Omental fat pad (tissue), 4 donors: Measurements from ENCODE around the gene CCDC191. TPM values are rescaled to one million over a fixed set of nuclear protein-coding genes. Genes with fewer than 3 reads are reported as not detected.

Experiments used
- ATAC-seq: fragments of 150-250 bp; one replicate; pipeline ENCODE4 v1.9.1; 2016; ENCODE audit warnings: mild to moderate bottlenecking, moderate library complexity; ENCODE audit not compliant: low FRiP score
- DNase-seq: peaks from one replicate; pipeline ENCODE4 v3.0.0-alpha.2; 2019; ENCODE audit warnings: low spot score
- total RNA-seq, 4 donors: library from RNA; depleted of rRNA; stranded (reverse); fragments of >200 nt; gene quantifications; one replicate each; pipeline ENCODE4 v1.1.0, GENCODE V29; 2016
- TF ChIP-seq, protein P1 (sequence below), 3 donors: fragments of 450-650 bp; IDR thresholded peaks; one replicate each; pipeline ENCODE4 v1.5.1; 2016 to 2017; ENCODE audit warnings: antibody characterized with exemption in 3 of 3, mild to moderate bottlenecking in 3 of 3, moderate library complexity in 2 of 3

The CCDC191 gene
- 1 to 10 TPM; 1.9 to 3.3 (median 2.4) TPM for total RNA-seq

- DNase-seq (peak; percentile 97), ATAC-seq (peak; percentile 100)
- TF ChIP-seq, protein P1, sequence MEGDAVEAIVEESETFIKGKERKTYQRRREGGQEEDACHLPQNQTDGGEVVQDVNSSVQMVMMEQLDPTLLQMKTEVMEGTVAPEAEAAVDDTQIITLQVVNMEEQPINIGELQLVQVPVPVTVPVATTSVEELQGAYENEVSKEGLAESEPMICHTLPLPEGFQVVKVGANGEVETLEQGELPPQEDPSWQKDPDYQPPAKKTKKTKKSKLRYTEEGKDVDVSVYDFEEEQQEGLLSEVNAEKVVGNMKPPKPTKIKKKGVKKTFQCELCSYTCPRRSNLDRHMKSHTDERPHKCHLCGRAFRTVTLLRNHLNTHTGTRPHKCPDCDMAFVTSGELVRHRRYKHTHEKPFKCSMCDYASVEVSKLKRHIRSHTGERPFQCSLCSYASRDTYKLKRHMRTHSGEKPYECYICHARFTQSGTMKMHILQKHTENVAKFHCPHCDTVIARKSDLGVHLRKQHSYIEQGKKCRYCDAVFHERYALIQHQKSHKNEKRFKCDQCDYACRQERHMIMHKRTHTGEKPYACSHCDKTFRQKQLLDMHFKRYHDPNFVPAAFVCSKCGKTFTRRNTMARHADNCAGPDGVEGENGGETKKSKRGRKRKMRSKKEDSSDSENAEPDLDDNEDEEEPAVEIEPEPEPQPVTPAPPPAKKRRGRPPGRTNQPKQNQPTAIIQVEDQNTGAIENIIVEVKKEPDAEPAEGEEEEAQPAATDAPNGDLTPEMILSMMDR (IDR thresholded peaks at IDR 0.05): no peak
Observed at GRCh38 chr3:114056130-114057010, at the start of gene CCDC191, which contains the start of gene QTRT2. CCDC191 (minus strand) TSS chr3:114056526; CDS start chr3:114056466, 60 bp downstream. QTRT2 (plus strand) TSS chr3:114056737; CDS start chr3:114065258, 8,521 bp downstream.

GRCh38 chr3:114104414-114104813 is 48.1 kb upstream of the CCDC191 start:
- ATAC-seq (no peak), DNase-seq (no peak)
- TF ChIP-seq, protein P1 (IDR thresholded peaks at IDR 0.05): no peak

- DNase-seq: no peak
- ATAC-seq: no peak
- TF ChIP-seq, protein P1 (IDR thresholded peaks at IDR 0.05): no peak
Observed at GRCh38 chr3:114103858-114104257, 47.5 kb upstream of the CCDC191 start.

DNA sequence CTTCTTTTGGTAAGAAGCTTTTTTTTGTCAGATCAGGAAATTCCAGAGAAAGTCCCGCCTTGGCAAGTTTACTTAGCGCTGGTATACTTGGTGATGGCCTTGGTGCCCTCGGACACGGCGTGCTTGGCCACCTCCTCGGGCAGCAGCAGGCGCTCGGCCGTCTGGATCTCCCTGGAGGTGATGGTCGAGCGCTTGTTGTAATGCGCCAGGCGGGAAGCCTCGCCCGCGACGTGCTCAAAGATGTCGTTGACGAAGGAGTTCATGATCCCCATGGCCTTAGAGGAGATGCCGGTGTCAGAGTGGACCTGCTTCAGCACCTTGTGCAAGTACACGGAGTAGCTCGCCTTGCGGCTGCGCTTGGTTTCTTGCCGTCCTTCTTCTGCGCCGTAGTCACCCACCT is 46.9 kb upstream of the CCDC191 start:
- ATAC-seq: no peak
- TF ChIP-seq, protein P1 (IDR thresholded peaks at IDR 0.05): no peak
- DNase-seq: no peak

GRCh38 chr3:114101101-114101500 is 44.8 kb upstream of the CCDC191 start:
- TF ChIP-seq, protein P1 (IDR thresholded peaks at IDR 0.05): no peak
- no peak for DNase-seq
- no peak for ATAC-seq

DNA sequence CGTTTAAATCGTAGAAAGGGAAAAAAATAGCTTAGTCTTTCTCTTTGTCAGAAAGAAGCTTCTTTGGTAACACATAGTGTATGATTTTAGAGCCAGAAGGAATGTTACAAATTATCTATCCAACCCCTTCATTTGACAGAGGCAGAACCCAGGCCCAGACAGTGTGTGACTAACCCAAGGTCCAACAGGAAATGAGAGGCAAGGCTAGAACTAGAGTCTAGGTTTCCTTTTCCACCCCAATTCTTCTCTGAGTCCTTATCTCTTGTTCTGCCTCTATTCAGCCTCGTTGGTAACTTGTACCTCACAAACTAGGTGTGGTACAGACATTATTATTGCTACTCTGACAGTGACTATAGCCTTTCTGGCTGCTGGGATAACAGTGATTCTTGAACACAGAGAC is 39.5 kb upstream of the CCDC191 start:
- no peak for ATAC-seq
- no peak for DNase-seq
- TF ChIP-seq, protein P1 (IDR thresholded peaks at IDR 0.05): no peak

DNA sequence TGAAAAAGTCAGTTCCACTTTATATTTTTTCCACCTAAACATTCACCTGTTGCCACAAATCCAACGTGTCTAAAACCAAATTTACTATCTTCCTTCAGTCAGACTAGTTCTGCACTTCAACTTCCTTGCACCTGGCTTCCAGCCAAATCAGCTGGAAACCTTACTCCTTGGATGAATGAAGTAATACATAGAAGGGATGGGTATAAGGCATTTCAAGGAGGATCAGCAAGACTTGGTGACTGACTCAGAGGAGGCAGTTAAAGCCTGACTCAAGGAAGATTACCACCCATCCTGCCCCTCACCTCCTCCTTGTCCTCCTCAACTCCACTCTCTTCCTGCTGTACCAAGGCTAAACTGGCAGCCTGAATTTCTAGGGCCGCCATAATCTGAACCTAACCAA is 37.3 kb upstream of the CCDC191 start:
- peak; percentile 86 for ATAC-seq
- TF ChIP-seq, protein P1 (IDR thresholded peaks at IDR 0.05): no peak
- DNase-seq: no peak
